Small intestine (tissue), 7 donors: ENCODE results near the gene IFT57. TPM values are rescaled to one million over a fixed set of nuclear protein-coding genes. Genes with fewer than 3 reads are reported as not detected.

Experiments used
- DNase-seq, 2 donors: peaks; one replicate each; pipeline versions ENCODE4 v3.0.0 to v3.0.0-alpha.2; 2013
- FAIRE-seq: peaks from 2 replicates; lab custom pipeline; 2012; peaks lifted over from hg19 to GRCh38; lab: Jason Lieb, UNC
- H3K27ac ChIP-seq, 3 donors: one replicate each; pipeline ENCODE4 v1.5.1; 2013; ENCODE audit warnings: low read length in 2 of 3, mild to moderate bottlenecking in 2 of 3, control low read depth in 1 of 3, inconsistent platforms in 1 of 3, low read depth in 1 of 3, moderate library complexity in 1 of 3
- H3K27me3 ChIP-seq, 3 donors: one replicate each; pipeline ENCODE4 v1.6.1; 2013; ENCODE audit warnings: low read length in 3 of 3, inconsistent platforms in 1 of 3; ENCODE audit not compliant: control insufficient read depth in 3 of 3, insufficient read depth in 3 of 3
- H3K36me3 ChIP-seq, 3 donors: one replicate each; pipeline ENCODE4 v1.6.1; 2013; ENCODE audit warnings: low read length in 3 of 3, inconsistent platforms in 1 of 3, low read depth in 1 of 3, mild to moderate bottlenecking in 1 of 3, moderate library complexity in 1 of 3; ENCODE audit not compliant: control insufficient read depth in 3 of 3, insufficient read depth in 2 of 3
- H3K4me1 ChIP-seq, 3 donors: one replicate each; pipeline ENCODE4 v1.6.1; 2013; ENCODE audit warnings: low read length in 2 of 3, inconsistent platforms in 1 of 3, low read depth in 1 of 3, mild to moderate bottlenecking in 1 of 3, moderate library complexity in 1 of 3; ENCODE audit not compliant: control insufficient read depth in 3 of 3, insufficient read depth in 2 of 3
- H3K4me3 ChIP-seq, 3 donors: one replicate each; pipeline ENCODE4 v1.5.1; 2013; ENCODE audit warnings: low read length in 3 of 3, control low read depth in 1 of 3, inconsistent platforms in 1 of 3, low read depth in 1 of 3, mild to moderate bottlenecking in 1 of 3, moderate library complexity in 1 of 3
- H3K9me3 ChIP-seq, 2 donors: one replicate each; pipeline ENCODE4 v1.6.1; 2013; ENCODE audit warnings: low read depth in 1 of 2, low read length in 1 of 2; ENCODE audit not compliant: control insufficient read depth in 2 of 2, insufficient read depth in 1 of 2
- WGBS, 3 donors: extraction: QIAGEN DNeasy Blood & Tissue Kit; methylation state at CpG; one replicate each; pipeline ENCODE4 v1.1.7; 2013; 5-methylcytosine and 5-hydroxymethylcytosine counted together
- polyA plus RNA-seq, 4 donors: library from polyadenylated mRNA; stranded (reverse) in 3 of 4; unstranded in 1 of 4; fragments of 200-250 nt in 3 of 4; fragments of 120-200 nt in 1 of 4; gene quantifications; one replicate each; pipeline versions ENCODE4 v1.2.1 to v1.2.3, GENCODE V29; 2013
- donor health status: healthy with polysubstance abuse.
- donor health status: control.
- donor health status: control.
- donor health status: Bipolar disorder and iron deficiency.
- donor health status: healthy.

Gene IFT57
- polyA plus RNA-seq, 4 donors, result 8.1 to 23.1 (median 16.9) TPM

GRCh38 chr3:108177536-108177935 lies 44.7 kb downstream of the IFT57 start:
- Histone ChIP-seq H3K4me3 (no peak overlapping the region), H3K9me3 (no peaks in the 10 kb centered on the region), H3K27ac (no peak overlapping the region), H3K36me3 (no peaks in the 10 kb centered on the region), H3K4me1 (no peaks in the 10 kb centered on the region), H3K27me3 (no peaks in the 10 kb centered on the region)
- DNase-seq (no peak), FAIRE-seq (peak; percentile 39)
- 89 to 95% (median 90%) methylated on average over 2 of the region's 2 CpGs for WGBS, 3 donors

- DNase-seq (no peak), FAIRE-seq (no peak)
- no peaks in the 10 kb centered on the region for H3K36me3 ChIP-seq
- no peaks in the 10 kb centered on the region for H3K9me3 ChIP-seq
- no peaks in the 10 kb centered on the region for H3K27me3 ChIP-seq
- H3K4me1 ChIP-seq, result no peaks in the 10 kb centered on the region
- no peak overlapping the region for H3K27ac ChIP-seq
- 90 to 96% (median 95%) methylated on average over 1 of the region's 1 CpG for WGBS, 3 donors
- H3K4me3 ChIP-seq, result no peak overlapping the region
These were observed 46.9 kb downstream of the IFT57 start for GRCh38 chr3:108175352-108175751.

DNA sequence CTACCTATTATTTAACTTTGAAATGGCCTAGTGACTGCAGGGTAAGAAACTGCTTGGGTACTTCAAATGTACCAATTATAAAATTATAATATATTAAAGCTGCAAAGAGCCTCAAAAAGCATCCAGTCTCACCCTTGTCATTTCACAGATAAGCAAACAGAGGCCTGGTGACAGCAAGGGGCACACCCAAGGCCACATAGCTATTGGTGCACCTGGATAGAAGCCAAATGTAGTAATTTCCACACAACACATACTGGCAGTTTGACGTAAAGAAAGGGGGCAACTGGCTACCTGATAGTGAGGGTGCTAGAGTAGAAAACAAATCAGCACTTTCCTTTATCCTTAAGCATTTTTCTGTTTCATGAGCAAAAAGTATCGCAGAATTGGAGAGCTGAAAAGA lies 51.1 kb downstream of the IFT57 start:
- DNase-seq, result no peak
- Histone ChIP-seq H3K4me1 (no peaks in the 10 kb centered on the region), H3K4me3 (no peak overlapping the region), H3K27me3 (no peaks in the 10 kb centered on the region), H3K27ac (no peak overlapping the region), H3K9me3 (no peaks in the 10 kb centered on the region), H3K36me3 (no peaks in the 10 kb centered on the region)
- 78 to 88% (median 86%) methylated on average over 2 of the region's 2 CpGs for WGBS, 3 donors
- no peak for FAIRE-seq

- Histone ChIP-seq H3K27me3 (no peaks in the 10 kb centered on the region), H3K4me3 (no peak overlapping the region), H3K36me3 (peaks cover 0 to 2% (median 2%) of the 10 kb centered on the region in 3 donors), H3K4me1 (no peaks in the 10 kb centered on the region), H3K27ac (no peak overlapping the region), H3K9me3 (no peaks in the 10 kb centered on the region)
- DNase-seq, result no peak
- FAIRE-seq, result no peak
These were observed 57.8 kb downstream of the IFT57 start for GRCh38 chr3:108164391-108164790.

- Histone ChIP-seq H3K9me3 (no peaks in the 10 kb centered on the region), H3K36me3 (peaks cover 0 to 2% (median 0%) of the 10 kb centered on the region in 3 donors), H3K4me1 (no peaks in the 10 kb centered on the region), H3K27ac (no peak overlapping the region), H3K4me3 (no peak overlapping the region), H3K27me3 (no peaks in the 10 kb centered on the region)
- FAIRE-seq, result no peak
- no peak for DNase-seq
- WGBS, 3 donors, result 70 to 85% (median 83%) methylated on average over 1 of the region's 1 CpG
These were observed 62.4 kb downstream of the IFT57 start for GRCh38 chr3:108159865-108160264.

DNA sequence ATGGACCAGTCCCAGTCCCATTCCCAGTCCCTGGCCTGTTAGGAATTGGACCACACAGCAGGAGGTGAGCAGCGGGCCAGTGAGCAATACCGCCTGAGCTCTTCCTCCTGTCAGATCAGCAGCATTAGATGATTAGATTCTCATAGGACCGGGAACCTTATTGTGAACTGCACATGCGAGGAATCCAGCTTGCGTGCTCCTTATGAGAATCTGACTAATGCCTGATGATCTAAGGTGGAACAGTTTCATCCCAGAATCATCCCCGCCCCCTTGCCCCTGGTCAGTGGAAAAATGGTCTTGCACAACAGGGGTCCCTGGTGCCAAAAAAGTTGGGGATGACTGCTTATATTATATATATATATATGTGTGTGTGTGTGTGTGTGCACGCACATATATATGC lies 63.1 kb downstream of the IFT57 start:
- DNase-seq (no peak), FAIRE-seq (no peak)
- Histone ChIP-seq H3K27me3 (no peaks in the 10 kb centered on the region), H3K27ac (no peak overlapping the region), H3K36me3 (peaks cover 0 to 2% (median 0%) of the 10 kb centered on the region in 3 donors), H3K4me3 (no peak overlapping the region), H3K9me3 (no peaks in the 10 kb centered on the region), H3K4me1 (no peaks in the 10 kb centered on the region)
- 96 to 99% (median 98%) methylated on average over 7 of the region's 7 CpGs for WGBS, 3 donors

- DNase-seq, result no peak
- peaks cover 0 to 2% (median 0%) of the 10 kb centered on the region in 3 donors for H3K36me3 ChIP-seq
- no peak for FAIRE-seq
- H3K4me1 ChIP-seq, result no peaks in the 10 kb centered on the region
- no peaks in the 10 kb centered on the region for H3K9me3 ChIP-seq
- H3K4me3 ChIP-seq, result no peak overlapping the region
- no peaks in the 10 kb centered on the region for H3K27me3 ChIP-seq
- WGBS, 3 donors, result 86 to 96% (median 93%) methylated on average over 1 of the region's 1 CpG
- H3K27ac ChIP-seq, result no peak overlapping the region
These were observed 64.0 kb downstream of the IFT57 start for GRCh38 chr3:108158251-108158650.

DNA sequence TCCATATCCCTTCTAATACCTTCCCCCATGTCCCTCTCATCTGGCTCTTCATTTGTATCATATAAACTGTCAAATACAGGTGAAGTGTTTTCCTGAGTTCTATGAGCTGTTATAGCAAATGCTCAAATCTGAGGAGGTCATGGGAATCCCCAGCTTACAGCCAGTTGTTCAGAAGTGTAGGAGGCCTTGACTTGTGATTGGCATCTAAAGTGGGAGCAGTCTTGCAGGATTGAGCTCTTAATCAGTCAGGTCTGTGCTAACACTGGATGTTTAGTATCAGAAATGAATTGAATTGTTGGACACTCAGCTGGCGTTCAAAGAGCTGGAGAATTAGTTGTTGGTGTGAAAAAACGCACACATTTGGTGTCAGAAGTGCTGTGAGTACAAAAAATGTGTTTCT lies 65.0 kb downstream of the IFT57 start:
- 70 to 94% (median 89%) methylated on average over 2 of the region's 2 CpGs for WGBS, 3 donors
- FAIRE-seq (no peak), DNase-seq (no peak)
- Histone ChIP-seq H3K36me3 (peaks cover 0 to 2% (median 0%) of the 10 kb centered on the region in 3 donors), H3K4me3 (no peak overlapping the region), H3K4me1 (peaks cover 0 to 3% (median 2%) of the 10 kb centered on the region in 3 donors), H3K9me3 (no peaks in the 10 kb centered on the region), H3K27ac (no peak overlapping the region), H3K27me3 (no peaks in the 10 kb centered on the region)

DNA sequence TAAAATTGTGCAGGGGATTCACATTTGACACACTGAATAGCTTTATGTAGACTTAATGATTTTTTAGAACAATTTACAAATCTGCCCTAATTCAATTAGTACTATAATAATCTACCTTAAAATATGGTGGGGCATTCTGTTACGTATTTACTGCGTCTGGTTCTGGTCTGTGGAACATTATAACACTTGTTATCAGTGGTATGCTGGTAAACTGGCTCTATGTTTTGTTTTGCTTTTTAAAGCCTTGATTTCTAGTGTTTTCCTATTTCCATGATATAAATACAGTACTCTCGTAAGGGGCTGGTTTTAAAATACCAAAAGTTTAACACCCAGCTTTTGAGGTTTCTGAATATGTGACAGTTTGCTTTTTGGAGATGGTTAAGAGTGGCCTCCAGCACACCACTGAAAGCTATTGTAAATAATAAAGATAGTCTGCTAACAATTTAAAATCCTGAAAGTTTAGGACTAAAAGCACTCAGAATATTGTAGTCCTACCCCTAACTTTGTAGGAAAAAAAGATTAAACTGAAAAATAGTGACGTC lies 65.8 kb downstream of the IFT57 start:
- 93 to 94% (median 94%) methylated on average over 4 of the region's 4 CpGs for WGBS, 3 donors
- FAIRE-seq, result no peak
- no peak for DNase-seq
- Histone ChIP-seq H3K4me1 (peaks cover 0 to 8% (median 2%) of the 10 kb centered on the region in 3 donors), H3K27me3 (no peaks in the 10 kb centered on the region), H3K27ac (no peak overlapping the region), H3K4me3 (no peak overlapping the region), H3K9me3 (no peaks in the 10 kb centered on the region), H3K36me3 (no peaks in the 10 kb centered on the region)
